ENCODE measurements around the gene RBBP5. TPM values are rescaled to one million over a fixed set of nuclear protein-coding genes. Genes with fewer than 3 reads are reported as not detected.

RBBP5 gene
- total RNA-seq, 2 experiments from 2014 or later: 14.8 to 15.6 TPM

DNA sequence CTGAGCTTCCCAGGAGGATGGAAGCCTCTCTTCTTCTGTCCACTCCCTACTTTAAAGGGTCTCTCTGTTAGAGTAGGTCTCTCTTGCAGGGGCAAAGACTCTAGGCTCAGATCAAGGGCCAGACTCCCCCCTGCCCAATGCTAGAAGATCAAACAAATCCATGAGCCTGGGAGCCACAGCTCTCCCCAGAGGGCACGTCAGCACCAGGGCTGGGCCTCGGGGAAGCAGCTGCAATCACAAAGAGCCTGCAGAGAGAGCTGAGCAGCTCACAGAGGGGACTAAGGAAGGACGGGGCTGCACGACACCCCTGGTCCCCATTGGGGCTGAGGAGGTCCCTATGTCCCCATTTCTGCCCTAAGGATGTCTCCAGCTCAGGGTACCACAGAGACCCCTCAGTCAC, 74.9 kb downstream of the RBBP5 start:
- POLR2A ChIA-PET: no interaction called here
- peaks cover 17 to 26% of the 10 kb centered on the region in 2 experiments for H3K27me3 ChIP-seq (ENCODE audit: control insufficient read depth in 1 of 2, insufficient read depth in 2 of 2, low read length in 2 of 2)
- intact Hi-C loops (cut with DNase I, micrococcal nuclease): no loop called here
- no peak for DNase-seq
- H3K27ac ChIP-seq (ENCODE audit: low read depth in 1 of 2, low read length in 2 of 2): no peak overlapping the region
- Mint-ChIP-seq H3K9me3 (no peaks in the 10 kb centered on the region), H3K27me3 (peaks cover 51% of the 10 kb centered on the region), H3K36me3 (ENCODE audit: low read depth) (no peaks in the 10 kb centered on the region), H3K4me1 (ENCODE audit: low read depth) (no peaks in the 10 kb centered on the region), H3K4me3 (no peak overlapping the region), H3K27ac (no peak overlapping the region)
- no peak overlapping the region for H3K4me3 ChIP-seq (ENCODE audit: low read length)
- TF ChIP-seq CTCF (IDR thresholded peaks at IDR 0.05): no peak
- CTCF ChIA-PET: no interaction called here
- H3K36me3 ChIP-seq (ENCODE audit: insufficient read depth, low read length): no peaks in the 10 kb centered on the region
- H3K9me3 ChIP-seq (ENCODE audit: control insufficient read depth in 1 of 2, insufficient read depth in 1 of 2, low read length in 2 of 2): peaks cover 0 to 7% of the 10 kb centered on the region in 2 experiments
- ATAC-seq (ENCODE audit: poor library complexity): no peak
- H3K4me1 ChIP-seq (ENCODE audit: insufficient read depth, low read length): no peaks in the 10 kb centered on the region

- H3K36me3 ChIP-seq (ENCODE audit: insufficient read depth, low read length): no peaks in the 10 kb centered on the region
- ATAC-seq (ENCODE audit: poor library complexity): no peak
- CTCF ChIA-PET: no interaction called here
- H3K4me3 ChIP-seq (ENCODE audit: low read length): no peak overlapping the region
- Mint-ChIP-seq H3K9me3 (no peaks in the 10 kb centered on the region), H3K27ac (no peak overlapping the region), H3K27me3 (peaks cover 67% of the 10 kb centered on the region), H3K36me3 (ENCODE audit: low read depth) (no peaks in the 10 kb centered on the region), H3K4me1 (ENCODE audit: low read depth) (no peaks in the 10 kb centered on the region), H3K4me3 (no peak overlapping the region)
- TF ChIP-seq CTCF (IDR thresholded peaks at IDR 0.05): no peak
- POLR2A ChIA-PET: no interaction called here
- no peak overlapping the region for H3K27ac ChIP-seq (ENCODE audit: low read depth in 1 of 2, low read length in 2 of 2)
- intact Hi-C loops (cut with DNase I, micrococcal nuclease): no loop called here
- H3K27me3 ChIP-seq (ENCODE audit: control insufficient read depth in 1 of 2, insufficient read depth in 2 of 2, low read length in 2 of 2): peaks cover 22 to 29% of the 10 kb centered on the region in 2 experiments
- DNase-seq: no peak
- H3K4me1 ChIP-seq (ENCODE audit: insufficient read depth, low read length): no peaks in the 10 kb centered on the region
- peaks cover 0 to 7% of the 10 kb centered on the region in 2 experiments for H3K9me3 ChIP-seq (ENCODE audit: control insufficient read depth in 1 of 2, insufficient read depth in 1 of 2, low read length in 2 of 2)
Observed at GRCh38 chr1:205045146-205045545, 76.6 kb downstream of the RBBP5 start.

DNA sequence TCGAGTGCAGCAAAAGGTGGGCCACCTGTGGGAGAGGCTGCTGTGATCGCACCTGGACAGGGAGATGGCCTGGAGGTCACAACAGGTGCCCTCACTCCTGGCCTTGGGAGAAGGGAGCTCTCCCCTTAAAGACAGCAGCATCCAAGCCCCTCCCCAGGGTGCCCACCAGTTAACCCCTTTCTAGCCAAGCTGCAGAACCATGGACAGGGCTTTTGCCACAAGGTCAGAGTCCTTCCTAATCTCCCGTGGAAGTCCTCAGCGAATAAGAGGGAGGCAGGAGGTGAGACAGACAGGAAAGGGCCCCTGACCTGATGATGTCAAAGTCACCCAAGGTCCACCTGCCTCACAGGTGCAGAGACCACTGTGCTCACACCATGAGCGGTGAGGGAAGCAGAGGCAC, 77.0 kb downstream of the RBBP5 start:
- Mint-ChIP-seq H3K9me3 (no peaks in the 10 kb centered on the region), H3K27me3 (peaks cover 70% of the 10 kb centered on the region), H3K4me1 (ENCODE audit: low read depth) (no peaks in the 10 kb centered on the region), H3K27ac (no peak overlapping the region), H3K4me3 (no peak overlapping the region), H3K36me3 (ENCODE audit: low read depth) (no peaks in the 10 kb centered on the region)
- ATAC-seq (ENCODE audit: poor library complexity) (no peak), DNase-seq (no peak)
- H3K27me3 ChIP-seq (ENCODE audit: control insufficient read depth in 1 of 2, insufficient read depth in 2 of 2, low read length in 2 of 2): peaks cover 22 to 29% of the 10 kb centered on the region in 2 experiments
- H3K4me1 ChIP-seq (ENCODE audit: insufficient read depth, low read length): no peaks in the 10 kb centered on the region
- H3K9me3 ChIP-seq (ENCODE audit: control insufficient read depth in 1 of 2, insufficient read depth in 1 of 2, low read length in 2 of 2): peaks cover 0 to 7% of the 10 kb centered on the region in 2 experiments
- TF ChIP-seq CTCF (IDR thresholded peaks at IDR 0.05): no peak
- no peak overlapping the region for H3K4me3 ChIP-seq (ENCODE audit: low read length)
- CTCF ChIA-PET: no interaction called here
- POLR2A ChIA-PET: no interaction called here
- H3K27ac ChIP-seq (ENCODE audit: low read depth in 1 of 2, low read length in 2 of 2): no peak overlapping the region
- no peaks in the 10 kb centered on the region for H3K36me3 ChIP-seq (ENCODE audit: insufficient read depth, low read length)
- intact Hi-C loops (cut with DNase I, micrococcal nuclease): no loop called here

Measured in CD4-positive, alpha-beta T cell (primary cell).